Inflammatory macrophage treated with lipopolysaccharide for 1 hour (primary cell): Measurements from ENCODE around the gene RHOH.
A peak's percentile ranks its signal among the peaks of the same experiment; 100 is the strongest.
"Not testable (repeated sequence)": the region's sequence is repeated elsewhere in the genome, so short reads cannot be mapped to it uniquely, and the experiment has no call there.

Experiments
- DNase-seq, 2 donors: peaks; one replicate each; pipeline ENCODE4 v3.0.0-alpha.2; 2020 to 2022

RHOH gene

GRCh38 chr4:40264995-40265909 is 68.4 kb downstream of the RHOH start:
- no peak for DNase-seq

GRCh38 chr4:40265910-40266274 is 69.1 kb downstream of the RHOH start:
- DNase-seq, result no peak

GRCh38 chr4:40269133-40269532 is 72.3 kb downstream of the RHOH start:
- no peak for DNase-seq

GRCh38 chr4:40270609-40271008 is 73.8 kb downstream of the RHOH start:
- no peak for DNase-seq

- no peak for DNase-seq
These were observed 78.4 kb downstream of the RHOH start for GRCh38 chr4:40275065-40275730.

- DNase-seq, result no peak
These were observed 79.7 kb downstream of the RHOH start for GRCh38 chr4:40276546-40276945.

- no peak for DNase-seq
These were observed 83.8 kb downstream of the RHOH start for GRCh38 chr4:40280586-40280985.

DNA sequence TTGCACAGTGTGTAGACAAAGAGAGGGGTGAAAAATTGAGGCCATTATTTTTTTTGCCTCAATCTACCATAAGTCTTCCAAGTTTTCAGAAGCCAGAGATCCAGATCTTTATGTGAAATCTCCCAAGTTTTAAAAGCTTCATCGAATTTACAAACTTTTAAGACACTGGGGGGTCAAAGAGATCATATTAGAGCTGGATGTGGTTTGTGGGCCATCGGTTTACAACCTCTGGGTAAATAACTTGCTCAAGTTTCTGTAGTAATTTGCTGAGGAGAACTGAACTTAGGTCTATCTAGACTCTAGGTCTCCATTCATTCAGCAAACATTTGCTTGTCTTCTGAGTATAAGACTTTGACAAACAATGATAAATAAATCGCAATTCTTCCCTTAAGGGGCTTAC is 84.3 kb downstream of the RHOH start:
- no peak for DNase-seq

DNA sequence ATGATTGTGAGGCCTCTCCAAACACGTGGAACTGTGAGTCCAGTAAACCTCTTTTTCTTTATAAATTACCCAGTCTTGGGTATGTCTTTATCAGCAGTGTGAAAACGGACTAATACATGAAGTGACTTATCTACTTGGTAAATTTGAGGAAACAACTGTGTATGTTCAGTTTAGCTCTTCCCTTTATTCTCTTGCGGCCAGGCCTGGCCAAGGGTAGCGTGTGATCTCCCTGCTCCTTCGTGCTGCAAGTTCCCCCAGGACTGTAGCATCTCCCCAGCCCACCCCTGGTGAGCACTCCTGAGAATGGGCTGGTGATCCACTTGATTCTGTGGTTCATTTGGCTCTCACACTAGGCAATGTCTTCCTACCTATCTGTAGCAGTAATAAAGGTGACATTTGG is 85.1 kb downstream of the RHOH start:
- no peak for DNase-seq

GRCh38 chr4:40282857-40283256 is 86.0 kb downstream of the RHOH start:
- not testable (repeated sequence) for DNase-seq

DNA sequence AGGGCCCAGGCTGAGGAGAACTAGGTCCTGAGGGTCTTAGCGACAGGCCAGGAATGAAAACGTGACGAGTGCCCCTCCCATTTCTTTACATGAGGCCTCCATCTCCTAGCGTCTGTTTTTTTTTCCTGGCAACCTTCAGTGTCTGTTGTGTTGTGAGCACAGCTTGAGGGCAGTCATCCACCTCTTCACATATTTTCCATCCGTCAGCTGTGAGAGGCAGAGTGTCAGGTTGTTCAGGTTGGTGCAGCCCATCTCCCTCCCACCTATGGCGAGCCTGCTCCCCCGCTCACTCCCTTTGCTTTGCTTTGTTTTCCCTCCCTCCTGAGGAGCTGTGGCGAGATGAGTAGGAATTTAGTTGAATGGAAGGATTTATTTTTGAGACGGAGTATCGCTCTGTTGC is 86.6 kb downstream of the RHOH start:
- DNase-seq, result no peak

DNA sequence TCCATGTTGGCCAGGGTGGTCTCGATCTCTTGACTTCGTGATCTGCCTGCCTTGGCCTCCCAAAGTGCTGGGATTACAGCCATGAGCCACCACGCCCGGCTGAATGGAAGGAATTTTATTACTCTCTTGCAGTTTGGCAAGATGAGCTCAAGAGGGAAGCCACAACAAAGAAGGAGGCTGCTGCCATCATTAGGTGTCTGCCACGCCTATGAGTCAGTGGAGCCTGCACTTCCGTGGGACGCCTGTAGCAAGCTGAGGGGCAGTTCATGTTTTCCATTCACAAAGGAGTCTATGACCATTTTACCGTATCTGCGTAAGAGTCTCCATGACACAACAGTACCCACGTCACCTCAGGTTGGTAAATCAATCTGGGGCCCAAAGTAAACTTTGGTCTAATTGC is 87.1 kb downstream of the RHOH start:
- DNase-seq, result no peak

GRCh38 chr4:40285692-40286091 is 88.9 kb downstream of the RHOH start:
- no peak for DNase-seq

GRCh38 chr4:40288566-40288965 is 91.7 kb downstream of the RHOH start:
- DNase-seq, result no peak

DNA sequence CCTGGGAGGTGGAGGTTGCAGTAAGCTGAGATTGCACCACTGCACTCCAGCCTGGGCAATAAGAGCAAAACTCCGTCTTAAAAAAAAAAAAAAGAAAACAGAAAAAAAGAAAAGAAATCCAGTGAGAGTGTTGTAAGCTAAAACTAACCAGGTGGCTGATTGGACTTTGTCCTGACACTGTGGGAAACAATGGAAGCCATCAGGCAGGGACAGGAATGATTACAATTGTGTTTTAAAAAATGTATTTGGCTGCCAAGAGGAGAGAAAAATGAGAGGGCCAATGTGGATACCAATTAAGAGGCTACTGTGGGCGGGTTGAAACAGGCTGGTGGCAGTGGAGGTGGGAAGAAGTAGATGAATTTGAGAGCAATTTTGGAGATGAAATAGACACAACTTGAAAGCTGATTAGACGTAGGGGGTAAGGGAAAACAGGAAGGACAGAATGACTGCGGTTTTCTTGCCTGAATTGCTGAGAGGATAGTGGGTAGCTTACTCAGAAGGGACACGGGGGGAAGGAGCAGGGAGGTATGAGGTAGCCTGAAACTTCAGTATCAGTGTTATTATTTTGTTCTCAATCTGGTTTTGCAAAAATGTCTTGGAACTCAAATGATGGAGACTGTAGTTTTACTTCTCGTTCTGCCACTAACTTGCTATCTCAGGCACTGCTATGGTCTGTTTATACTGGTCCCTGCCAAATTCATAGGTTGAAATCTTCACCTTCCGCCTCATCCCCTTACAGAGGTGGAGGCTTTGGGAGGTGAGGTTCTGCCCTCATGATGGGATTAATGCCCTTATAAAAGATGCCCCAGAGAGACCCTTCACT is 92.7 kb downstream of the RHOH start:
- peak in 1 of 2 donors; percentile 23 for DNase-seq

GRCh38 chr4:40290611-40291186 is 93.9 kb downstream of the RHOH start:
- DNase-seq, result not testable (repeated sequence)

- peak; percentile 75 to 80 for DNase-seq
These were observed 95.5 kb downstream of the RHOH start for GRCh38 chr4:40292313-40292759.

GRCh38 chr4:40294339-40294738 is 97.5 kb downstream of the RHOH start:
- no peak for DNase-seq

GRCh38 chr4:40295030-40295429 is 98.2 kb downstream of the RHOH start:
- not testable (repeated sequence) for DNase-seq

GRCh38 chr4:40295572-40295971 is 98.7 kb downstream of the RHOH start:
- no peak for DNase-seq
